Erythroblast (primary cell): ENCODE results near the gene DAP.

ENCODE experiments used
- GATA1 ChIP-seq: IDR thresholded peaks from 2 replicates; pipeline ENCODE4 v1.6.1; 2011; ENCODE audit warnings: low read depth, mild to moderate bottlenecking, control low read depth, low read length, moderate library complexity
- POLR2A ChIP-seq: IDR thresholded peaks from 2 replicates; pipeline ENCODE4 v1.6.1; 2011; ENCODE audit warnings: mild to moderate bottlenecking, low read length

- no peak for TF ChIP-seq POLR2A
- no peak for TF ChIP-seq GATA1
Observed at GRCh38 chr5:10667431-10668057, 93.5 kb downstream of the DAP start.
